ENCODE measurements around the gene LGALS1. TPM values are rescaled to one million over a fixed set of nuclear protein-coding genes. Genes with fewer than 3 reads are reported as not detected.

The LGALS1 gene
- 5,856 TPM for polyA plus RNA-seq (2013, experiment 1 of 2; ENCODE audit: insufficient read length)
- 3,708 TPM for polyA plus RNA-seq (2013, experiment 2 of 2; ENCODE audit: insufficient read length)

DNA sequence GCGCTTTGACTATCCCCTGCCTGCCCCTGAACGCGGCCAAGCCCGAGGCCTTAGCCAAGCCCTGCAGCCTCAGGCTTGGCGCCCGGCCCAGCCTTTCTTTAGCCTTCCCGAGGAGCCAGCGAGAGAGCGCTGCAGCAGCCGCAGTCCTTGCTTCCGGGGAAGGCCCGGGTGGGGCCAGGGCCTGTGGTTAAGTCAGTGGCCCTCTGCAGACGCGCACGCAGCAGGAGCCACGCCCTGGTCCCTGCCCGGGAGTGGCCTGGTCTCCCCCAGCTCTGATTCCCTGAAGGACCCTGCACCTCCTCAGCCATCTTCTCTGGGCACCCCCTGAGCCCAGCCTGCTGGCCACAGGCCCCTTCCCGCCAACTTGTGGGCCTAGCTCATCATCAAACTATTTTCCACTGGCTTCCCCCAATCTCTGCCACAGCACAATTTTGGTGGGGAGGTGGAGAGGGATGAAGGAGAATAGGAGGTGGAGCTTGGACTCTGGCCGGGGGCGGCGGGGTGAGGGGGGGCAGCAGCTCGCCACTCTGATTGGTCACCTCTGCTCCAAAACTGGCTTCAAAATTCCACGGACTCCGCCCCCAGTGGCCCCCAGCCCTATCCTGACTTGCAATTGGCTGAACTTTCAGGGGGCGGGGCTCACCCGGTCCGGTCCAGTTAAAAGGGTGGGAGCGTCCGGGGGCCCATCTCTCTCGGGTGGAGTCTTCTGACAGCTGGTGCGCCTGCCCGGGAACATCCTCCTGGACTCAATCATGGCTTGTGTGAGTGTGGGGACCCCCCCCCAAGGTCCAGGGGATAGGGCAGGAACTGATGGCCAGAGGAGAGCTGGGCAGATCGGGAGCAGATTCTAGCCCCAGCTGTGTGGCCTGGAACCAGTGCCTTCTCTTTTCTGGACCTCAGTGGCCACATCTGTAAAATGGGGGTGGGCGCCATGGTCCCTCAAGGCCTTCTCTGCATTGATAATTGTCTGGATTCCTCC lies at the start of gene LGALS1:
Gene LGALS1, plus strand, starts transcription at position 686 of the 979 bp plus-strand sequence. Its CDS starts 67 bp downstream, at position 753.
- DNase-seq: peak; percentile 98

DNA sequence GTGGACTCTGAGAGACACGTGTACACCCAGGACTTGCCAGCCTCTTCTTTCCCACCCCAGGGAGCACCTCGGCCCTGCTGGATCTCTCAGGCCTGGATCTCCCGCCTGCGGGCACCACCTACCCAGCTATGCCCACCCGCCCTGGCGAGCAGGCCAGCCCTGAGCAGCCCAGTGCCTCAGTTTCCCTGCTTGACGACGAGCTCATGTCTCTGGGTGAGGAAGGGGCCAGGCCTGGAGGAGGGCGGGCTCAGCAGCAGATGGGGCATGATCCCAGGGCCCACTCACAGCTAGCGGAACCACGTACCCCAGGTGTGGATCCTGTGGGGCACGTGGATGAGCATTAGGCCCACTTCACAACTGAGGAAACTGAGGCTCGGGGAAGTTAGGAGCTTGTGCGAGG lies 49.7 kb upstream of the LGALS1 start:
- no peak for DNase-seq

DNA sequence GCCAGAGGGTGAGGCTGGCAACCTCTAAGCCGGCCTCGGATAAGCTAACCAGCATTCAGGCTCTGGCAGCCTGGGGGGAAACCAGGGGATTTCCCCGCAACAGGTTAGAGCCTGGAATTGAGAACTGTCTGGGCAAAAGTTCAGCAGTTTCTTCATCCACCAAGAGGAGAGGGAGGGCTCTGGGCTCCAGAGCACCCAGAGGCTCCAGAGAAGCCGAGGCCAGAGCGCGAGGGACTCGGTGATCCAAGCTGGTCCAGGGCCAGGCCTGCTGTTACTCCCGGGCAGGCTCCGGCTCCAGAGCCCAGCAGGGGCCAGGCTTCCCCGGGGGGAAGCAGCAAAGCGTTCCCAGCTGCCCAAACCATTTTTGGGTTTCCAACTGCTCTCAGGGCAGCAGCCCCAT lies 49.3 kb upstream of the LGALS1 start:
- DNase-seq: no peak

DNA sequence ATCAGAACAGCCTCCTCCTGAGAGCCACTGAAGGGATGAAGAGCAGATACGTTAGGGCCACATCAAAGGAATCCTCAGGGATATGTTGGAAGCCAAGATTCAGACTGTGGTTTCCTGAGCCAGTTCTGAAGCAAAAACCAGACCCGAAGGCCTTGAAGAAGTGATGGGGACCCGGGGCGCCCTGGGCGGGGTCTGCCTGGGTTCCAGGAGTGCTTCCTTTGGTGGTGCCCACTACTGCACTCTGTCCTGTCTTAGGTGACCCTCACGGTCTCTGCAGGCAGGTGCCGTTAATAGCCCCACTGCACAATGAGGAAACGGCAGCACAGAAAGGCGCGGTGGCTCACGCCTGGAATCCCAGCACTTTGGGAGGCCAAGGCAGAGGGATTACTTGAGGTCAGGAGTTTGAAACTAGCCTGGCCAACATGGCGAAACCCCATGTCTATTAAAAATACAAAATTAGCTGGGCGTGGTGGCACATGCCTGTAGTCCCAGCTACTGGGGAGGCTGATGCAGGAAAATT lies 48.8 kb upstream of the LGALS1 start:
- no peak for DNase-seq

DNA sequence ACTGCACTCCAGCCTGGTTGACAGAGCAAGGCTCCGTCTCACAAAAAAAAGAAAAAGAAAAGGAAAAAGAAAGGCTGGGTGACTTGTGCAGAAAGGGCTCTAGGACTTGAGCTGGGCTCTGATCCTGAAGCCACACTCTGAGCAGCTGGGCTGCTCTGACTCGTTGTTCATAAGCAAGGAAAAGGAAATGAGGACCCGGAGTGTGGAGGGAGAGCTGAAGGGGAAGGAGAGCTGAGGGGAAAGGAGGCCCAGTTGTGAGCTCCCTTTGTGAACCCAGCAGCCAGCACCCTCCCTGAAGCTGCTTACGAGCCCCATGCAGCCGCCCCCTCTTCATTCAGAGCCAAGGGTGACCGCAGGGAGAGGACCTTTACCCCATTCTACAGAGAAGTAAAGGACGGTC lies 48.3 kb upstream of the LGALS1 start:
- DNase-seq: no peak

DNA sequence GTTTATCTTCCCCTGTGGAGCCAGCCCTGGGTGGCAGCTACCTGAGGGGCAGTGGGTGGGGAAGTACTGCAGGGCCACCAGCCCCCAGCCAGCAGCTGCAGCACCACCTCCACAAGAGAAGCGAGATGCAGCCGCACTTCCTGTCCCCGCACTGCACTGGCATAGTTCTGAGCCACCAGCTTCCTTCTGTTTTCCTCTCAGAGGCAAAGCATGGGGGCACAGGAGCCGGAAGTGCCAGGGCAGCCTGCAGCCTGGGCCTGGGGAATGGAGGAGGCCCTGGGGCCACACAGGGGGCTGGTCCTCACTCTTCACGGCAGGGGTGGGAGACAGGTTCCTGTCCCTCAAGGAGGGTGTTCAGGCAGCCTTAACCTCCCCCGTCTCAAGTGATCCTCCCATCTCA lies 47.9 kb upstream of the LGALS1 start:
- DNase-seq: no peak

DNA sequence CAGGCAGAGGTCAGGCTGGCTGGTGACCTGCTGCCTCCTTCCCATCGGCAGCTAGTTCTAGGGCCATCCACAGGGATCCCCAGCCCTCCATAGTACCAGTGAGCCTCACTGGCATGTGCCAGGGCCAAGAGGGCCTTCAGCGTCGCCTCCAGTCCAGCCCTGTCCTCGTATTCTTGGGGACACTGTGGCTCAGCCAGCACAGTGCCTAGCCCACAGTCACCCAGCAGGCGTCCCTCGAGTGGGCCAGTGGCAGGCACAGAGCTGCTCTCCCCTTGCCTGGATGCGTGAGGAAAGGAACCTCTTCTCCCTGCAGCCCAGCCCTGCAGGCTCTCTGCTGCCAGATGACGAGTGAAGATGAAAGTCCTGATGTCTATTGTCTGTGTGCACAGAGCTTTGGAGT lies 46.6 kb upstream of the LGALS1 start:
- no peak for DNase-seq

DNA sequence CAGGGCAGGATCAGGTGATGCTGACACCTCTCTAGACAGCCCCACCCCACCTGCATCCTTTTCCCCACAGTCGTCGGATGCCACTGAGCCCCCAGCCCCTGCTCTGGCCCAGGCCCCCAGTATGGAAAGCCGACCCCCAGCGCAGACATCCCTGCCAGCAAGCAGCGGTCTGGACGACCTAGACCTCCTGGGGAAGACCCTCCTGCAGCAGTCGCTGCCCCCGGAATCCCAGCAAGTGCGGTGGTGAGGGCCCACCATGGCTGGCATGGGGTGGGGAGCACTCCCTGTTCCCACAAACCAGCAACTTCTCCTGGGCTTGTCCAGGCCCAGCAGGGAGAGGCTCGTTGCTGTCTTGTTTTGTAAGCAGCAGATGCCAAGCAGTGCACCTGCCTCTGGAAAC lies 45.5 kb upstream of the LGALS1 start:
- no peak for DNase-seq

DNA sequence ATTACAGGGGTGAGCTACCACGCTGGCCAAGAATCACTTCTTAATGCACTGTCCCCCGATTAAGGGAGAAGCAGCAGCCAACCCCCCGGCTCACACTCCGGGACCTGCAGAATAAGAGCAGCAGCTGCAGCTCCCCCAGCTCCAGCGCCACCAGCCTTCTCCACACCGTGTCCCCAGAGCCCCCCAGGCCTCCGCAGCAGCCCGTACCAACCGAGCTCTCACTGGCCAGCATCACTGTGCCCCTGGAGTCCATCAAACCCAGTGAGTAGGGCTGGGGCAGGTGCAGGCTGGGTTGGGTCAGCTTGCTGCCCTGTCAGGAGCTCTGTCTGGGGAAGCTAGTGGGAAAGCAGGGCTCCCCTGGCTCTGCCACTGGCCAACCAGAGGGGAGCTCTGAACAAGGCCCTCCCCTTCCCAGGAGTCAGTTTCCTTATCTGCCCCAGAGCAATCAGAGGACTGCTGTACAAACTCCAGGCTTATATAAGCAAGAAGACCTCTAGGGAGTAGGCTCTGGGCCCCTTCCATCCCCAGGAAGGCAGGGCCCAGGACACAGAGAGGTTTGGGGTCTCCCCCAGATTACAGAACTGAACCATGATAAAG lies 44.5 kb upstream of the LGALS1 start:
- no peak for DNase-seq

DNA sequence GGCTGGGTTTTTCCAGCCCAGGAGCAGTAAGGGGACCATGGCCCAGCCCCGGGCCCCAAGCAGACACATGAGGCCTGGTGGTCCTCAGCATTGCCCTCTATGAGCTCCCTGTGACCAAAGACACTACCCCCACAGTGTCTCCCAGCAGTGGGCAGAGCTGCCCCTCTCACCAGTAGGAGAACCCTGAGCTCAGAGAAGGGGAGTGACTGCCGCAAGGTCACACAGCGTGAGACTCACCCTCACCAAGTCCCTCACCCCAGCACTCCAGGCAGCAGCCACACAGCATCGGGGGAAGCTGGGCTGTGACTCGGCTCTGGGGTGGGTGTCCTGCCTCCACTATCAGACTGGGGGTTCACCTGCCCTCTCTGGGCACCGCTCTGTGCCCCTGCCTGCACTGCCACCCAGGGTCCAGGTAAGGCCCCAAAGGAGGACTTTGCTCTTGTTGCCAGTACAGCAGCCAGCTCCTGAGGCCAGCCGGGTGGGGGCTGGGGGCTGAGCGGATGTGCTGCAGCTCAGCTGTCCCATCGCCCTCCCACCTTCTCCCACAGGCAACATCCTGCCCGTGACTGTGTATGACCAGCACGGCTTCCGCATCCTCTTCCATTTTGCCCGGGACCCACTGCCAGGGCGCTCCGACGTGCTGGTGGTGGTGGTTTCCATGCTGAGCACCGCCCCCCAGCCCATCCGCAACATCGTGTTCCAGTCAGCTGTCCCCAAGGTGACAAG lies 43.8 kb upstream of the LGALS1 start:
- DNase-seq: no peak

DNA sequence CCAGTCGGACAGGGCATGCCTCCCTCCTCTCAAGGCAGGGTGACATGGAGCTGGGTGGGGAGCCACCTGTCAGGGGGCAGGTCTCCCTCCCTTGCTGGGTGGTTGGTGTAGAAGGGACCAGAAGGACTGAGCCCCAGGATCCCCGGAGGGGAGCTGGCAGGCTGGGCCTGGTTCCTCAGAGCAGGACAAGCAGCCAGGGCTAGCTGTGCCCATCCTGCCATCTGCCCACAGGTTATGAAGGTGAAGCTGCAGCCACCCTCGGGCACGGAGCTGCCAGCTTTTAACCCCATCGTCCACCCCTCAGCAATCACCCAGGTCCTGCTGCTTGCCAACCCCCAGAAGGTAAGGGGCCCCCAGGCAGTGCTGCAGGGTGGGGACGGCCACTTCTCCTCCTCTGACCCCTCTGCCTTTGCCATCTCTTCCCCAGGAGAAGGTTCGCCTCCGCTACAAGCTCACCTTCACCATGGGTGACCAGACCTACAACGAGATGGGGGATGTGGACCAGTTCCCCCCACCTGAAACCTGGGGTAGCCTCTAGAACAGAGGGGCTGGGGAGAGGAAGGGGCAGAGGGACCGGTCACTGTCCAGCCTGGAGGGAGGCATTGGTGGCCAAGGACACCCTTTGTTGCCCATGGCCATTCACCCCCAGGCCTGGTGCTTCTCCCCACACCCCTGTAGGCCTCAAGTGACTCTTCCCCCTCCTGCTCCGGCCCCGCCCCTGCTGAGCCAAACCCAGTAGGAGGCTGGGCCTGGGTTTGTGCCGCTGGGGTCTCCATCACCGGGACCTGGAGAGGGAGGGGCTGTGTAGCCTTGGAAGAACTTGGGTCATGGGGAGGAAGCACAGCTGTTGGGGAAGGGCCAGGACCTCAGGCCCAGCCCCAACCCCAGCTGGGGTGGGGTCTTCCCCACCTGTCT lies 43.0 kb upstream of the LGALS1 start:
- no peak for DNase-seq

DNA sequence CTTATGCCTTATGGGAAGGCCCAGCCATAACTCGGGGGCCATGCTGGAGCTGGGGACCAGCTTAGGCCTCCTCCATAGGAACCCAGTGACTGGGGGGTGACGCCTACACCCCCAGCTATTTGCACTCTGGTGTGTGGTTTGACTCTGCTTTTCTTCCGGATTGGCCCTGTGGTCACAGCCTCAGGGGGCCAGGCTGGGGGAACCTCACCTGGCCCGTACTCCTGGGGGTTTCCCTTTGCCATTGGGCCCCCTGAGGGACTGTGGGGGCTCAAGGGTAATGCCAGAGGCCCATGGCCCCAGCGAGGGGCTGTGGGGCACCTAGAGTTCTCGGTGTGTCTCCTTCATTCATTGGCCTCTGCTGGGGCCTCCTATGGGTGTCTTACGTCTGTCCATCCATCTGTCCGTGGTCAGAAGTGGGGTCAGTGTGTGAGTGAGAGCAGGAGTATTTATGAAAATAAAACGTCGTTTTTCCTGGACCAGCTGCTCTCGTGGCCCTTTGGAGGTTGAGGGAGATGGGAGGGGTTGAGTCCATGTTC lies 42.3 kb upstream of the LGALS1 start:
- no peak for DNase-seq

DNA sequence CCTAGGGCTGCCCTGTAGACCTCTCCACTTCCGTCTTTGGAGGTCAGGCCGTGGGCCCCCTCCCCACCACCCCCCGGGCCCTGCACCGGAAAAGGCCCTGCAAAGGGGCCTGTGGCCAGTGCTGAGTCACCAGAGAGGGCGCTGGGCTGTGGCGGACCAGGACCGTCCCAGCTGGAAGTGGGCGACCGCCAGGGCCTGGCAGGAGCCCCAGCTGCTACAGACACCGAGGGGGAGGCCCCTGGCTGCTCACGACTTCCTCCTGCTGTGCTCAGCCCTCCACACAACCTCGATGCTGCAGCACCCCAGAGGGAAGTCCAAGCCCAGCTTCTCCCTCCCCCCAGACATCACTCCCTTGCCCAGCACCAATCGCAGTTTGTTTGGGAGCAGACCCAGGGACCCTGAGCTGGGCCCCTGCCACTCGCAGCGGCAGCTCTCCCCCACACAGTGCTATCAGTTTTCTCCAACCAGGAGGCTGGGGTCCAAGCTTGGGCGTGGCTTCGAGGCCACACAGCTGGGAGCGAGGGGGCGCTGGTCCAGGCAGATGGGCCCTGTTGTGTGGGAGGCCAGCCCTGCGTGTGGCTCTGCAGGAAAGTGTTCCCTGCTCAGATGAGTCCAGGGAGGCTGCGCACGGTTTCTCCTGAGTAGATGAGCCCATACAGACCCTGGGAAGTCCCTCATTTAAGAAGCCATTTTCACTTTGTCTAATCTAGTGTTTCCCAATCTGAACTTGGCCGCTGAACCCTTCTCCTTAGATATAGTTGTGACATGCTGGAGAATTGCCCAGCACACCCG lies 41.6 kb upstream of the LGALS1 start:
- peak; percentile 82 for DNase-seq

DNA sequence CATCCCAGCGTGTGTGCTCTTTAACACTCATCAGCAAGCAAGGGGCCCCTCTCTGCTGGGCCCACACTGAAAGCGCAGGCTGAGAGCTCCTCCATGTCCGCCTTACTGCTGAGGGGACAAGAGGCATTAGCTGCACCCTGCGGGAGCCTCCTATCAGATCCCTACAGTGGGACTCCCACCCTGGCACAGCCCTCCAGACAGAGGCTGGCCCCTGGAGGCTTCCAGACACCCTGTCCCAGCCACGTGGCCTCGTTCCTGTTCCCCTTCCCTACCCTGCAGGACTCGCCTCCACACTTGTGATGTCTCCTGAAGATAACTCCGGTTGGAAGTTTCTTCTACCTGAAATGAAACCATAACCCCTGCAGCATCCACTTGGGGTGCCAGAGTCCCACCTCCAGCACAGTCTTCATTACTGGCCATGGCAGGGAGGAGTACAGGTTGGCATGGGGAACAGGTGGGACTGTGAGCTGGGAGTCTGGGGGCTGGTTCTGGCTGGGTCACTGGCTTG lies 41.0 kb upstream of the LGALS1 start:
- no peak for DNase-seq

DNA sequence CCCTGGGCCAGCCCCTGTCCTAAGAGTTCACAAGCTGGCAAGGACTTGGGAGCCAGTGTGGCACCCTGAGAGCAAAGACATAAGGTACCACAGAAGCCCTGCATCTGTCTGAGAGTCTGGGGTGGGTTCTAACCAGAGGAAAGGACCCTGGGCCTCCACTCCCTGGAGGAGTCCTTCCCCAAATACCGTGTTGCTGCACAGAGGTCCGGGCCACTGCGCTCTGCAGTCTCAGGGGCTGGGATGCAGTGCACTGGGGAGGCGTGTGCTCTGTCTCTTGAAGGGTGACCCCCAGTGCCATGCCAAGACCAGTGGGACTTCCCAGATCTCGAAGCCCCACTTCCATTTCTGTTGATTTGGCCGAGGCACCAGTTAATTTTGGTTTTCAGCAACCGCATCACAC lies 40.3 kb upstream of the LGALS1 start:
- no peak for DNase-seq

DNA sequence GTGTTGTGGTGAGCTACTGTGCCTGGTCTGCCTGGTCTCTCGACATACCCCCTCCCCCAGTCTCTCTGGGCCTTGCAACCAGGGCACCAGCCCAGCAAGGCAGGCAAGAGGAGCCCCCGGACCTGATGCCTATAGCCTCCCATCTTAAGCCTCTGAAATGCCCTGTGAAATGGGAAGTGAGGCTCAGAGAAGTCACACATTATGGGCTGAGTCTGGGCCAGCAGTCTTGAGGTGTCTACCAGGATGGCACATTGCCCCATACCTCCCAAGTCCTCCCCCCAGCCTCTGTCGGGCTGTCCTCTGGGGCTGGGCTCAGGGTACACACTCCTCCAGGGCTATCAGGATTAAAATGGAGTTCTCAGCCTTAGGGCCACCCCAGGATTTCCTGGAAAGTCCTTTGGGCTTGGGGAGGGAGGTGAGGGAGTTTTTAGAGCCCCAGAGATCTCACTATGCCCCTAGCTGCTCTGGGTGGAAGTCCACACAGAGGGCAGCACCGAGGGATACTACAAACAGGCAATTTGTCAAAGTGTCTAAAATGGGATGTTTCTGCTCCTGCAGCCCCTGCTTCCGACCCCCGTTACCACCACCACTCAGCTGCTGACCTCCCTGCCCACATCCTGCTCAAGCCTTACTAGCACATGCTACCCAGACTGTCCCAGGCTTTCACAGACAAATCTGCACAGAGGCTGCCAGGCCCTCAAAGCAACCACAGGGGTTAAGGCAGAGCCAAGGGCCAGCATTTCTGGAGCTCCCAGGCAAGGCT lies 39.1 kb upstream of the LGALS1 start:
- no peak for DNase-seq

DNA sequence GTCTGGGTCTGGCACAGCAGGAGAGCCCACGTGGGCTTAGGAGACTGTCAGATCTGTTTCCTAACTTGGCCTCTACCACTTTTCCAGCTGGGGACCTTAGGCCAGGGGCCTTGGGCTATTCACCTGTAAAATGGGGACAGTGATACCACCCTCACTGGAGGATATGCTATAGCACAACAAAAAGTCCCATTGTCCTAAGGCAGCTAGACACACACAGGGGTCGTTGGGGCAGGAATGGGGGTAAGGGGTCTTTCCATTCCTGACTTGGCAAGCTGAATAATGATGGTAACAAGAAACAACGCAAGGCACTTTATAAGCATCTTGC lies 38.5 kb upstream of the LGALS1 start:
- DNase-seq: no peak

DNA sequence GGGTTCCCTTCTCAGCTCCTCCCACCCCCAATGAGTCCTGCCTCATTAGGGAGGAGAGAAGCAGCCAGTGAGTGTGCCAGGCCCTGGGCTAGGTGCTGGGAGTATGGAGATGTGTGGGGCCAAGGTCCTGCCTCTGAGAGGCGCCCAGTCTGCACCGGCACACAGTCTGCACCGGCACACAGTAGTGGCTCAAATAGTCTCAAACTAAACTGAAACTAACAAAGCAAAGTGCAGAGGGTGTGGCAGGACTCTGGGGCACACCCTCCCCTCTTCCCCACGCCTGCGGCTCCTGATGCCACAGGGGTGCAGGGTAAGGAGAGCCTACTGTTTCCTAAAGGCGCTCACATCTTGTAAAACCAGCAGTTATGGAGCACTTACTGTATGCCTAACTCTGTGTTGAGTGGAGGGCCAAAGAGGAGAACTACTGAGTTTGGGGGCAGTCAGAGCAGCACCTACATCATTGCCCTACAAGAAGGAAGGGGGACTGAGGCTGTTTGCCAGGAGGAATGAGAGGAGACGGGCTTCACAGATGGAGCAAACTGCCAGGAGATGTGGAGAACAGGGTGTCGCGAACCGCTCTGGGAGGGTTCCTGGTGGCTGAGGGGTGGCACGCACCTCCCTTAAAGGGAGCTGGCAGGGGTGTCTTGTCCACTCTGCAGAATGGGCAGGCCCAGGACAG lies 36.9 kb upstream of the LGALS1 start:
- DNase-seq: no peak

DNA sequence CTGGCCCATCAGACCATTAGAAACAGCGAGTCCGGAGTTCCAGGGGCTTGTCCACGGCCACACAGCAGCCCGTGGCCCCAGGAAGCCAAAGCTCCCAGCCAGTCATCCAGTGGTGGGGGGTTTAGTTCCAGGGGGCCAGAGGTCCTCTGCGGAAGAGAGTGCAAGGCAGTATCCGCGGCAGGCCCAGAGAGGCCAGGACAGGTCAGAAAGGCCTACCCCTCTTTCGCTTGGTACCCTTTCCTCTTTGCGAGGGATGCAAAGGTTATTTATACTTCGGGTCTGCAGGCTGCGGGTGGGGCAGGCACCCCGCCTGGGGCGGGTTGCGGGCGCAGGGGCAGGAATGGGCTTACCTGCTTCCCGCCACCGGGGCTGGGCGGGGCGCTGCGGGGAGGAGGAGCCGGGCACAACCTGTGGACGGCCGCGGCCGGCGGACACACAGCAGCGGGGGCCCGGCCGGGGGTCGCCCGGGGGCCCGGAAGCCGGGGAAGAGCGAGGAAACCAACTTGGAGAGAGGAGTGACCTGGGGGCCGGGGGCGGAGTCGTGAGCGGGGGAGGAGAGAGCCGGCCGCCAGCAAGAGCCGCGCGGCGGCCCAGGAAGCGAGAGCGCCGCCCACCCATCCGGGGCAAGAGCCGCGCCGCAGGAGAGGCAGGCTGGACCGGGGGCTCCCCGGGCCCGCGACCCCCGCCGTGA lies 36.2 kb upstream of the LGALS1 start, which contains the start of gene SH3BP1:
Gene SH3BP1, plus strand, starts transcription at position 600 of the 691 bp plus-strand sequence. CDS start 119 bp downstream, outside the sequence.
- peak; percentile 51 for DNase-seq

Data from fibroblast of skin of back (primary cell).